NCI-H2107 (cell line): Measurements from ENCODE around the gene CCDC137.
"Not testable (repeated sequence)": the region's sequence is repeated elsewhere in the genome, so short reads cannot be mapped to it uniquely, and the experiment has no call there.

Experiments used
- DNase-seq: peaks from one replicate; lab custom pipeline; 2025; lab: John Stamatoyannopoulos, UW

The CCDC137 gene

DNA sequence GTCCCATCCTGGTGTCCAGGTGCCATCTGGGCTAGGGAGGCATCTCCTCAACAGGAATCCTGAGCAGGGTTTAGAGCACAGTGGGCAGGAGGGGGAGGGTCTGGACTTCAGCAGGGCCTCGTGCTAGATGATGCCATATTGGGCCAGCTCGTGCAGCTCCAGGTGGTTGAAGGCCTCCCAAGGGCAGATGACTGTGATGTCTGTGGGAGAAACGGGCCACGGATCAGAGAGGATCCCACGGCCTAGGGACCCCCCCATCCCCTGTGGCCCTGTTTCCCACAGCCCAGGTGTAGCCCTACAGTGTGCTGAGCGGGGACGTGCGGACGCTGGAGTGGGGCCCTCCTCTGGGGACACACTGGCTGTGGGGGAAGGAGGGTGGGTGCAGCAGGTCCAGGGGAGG, 15.6 kb upstream of the CCDC137 start:
- no peak for DNase-seq

DNA sequence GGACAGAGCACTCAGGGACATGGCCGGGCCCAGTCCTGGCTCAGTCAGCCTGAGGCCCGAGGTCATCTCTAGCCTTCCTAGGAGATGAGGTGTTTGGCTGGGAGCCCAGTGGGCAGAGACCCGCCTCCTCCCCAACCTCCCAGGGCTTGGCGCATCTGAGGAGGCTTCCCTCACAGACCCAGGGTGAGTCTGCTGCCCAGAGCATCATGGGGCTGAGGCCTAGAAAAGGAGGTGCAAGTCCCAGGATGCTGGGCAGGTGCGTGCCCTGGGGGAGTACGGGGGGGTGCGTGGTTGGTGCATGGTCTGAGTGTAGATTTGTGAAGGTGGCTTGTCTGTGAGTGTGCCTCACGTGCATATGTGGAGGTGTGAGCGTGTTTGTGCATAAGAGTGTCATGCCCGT, 14.8 kb upstream of the CCDC137 start:
- DNase-seq, result no peak

DNA sequence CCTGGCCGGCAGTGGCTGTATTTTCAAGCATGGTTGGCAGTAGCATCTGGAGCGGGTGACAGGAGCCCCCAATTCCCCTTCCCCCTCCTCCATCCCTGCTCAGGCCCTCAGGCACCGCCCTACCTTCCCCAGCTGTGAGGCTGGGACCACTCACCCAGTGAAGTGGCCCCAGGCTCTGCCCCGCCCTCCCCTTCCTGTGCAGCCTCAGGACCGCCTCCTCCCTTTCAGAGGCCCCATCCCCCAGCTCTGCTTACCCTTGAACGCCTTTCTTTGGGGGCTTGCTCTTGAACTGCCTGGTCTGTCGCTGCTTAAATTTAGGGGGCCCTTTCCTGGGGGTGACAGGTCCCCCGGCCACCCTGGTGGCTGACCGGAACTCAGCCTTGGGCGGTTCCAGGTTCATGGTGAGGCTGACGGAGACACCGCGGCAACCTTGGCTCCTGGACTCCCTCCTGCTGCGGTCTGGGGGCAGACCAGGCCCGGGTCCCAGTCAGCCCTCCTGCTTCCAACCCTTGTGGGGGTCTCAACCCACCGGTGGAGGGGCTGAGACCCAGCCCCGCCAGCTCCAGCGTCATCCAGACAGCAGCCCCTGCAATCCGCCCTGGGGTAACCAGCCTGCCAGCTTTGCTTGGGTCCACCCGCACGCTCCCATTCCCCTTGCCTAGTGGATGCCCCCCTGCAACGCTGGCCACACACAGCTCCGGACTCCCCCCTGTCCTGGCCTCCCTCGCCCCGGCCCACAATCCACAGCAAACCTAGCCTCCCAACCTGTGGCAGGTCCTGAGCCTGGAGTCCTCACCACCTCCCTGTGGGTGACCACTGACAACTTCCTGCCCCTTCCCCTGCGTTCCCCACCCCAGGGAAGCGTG, 13.4 kb upstream of the CCDC137 start:
- DNase-seq, result no peak

DNA sequence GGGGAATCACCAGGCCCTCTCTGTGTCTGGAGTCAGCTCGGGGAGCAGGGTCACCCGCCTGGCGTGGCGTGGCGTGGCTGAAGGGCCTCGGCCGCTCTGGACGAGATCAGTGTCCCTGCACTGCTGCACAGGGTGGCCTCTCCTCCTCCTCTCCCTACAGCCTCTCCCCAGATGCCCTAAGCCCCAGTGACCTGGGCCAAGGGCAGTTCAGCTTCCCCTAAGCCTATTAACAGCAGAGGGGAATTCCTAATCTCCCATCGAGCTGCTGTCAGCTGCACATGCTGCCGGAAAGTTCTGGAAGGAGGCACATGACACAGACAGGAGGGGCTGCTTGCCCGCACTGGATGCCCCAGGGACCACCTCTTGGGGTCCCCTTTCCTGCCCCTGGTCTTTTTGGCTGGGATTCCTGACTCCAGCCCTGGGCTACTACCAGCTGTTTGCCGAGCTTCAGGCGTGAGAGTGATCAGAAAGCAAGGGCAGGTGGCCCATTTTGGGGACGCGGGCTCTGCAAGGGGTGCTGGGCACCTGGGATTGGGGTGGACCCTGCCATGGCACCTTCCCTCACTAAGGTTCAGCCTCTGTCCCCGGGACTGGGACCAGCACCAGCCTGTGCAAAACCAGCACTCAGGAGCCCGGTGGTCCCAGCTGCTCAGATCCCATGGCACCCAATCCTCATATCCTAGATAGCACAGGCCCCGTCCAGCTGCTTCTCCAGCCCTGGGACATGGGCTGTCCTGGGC, 11.0 kb upstream of the CCDC137 start:
- no peak for DNase-seq

DNA sequence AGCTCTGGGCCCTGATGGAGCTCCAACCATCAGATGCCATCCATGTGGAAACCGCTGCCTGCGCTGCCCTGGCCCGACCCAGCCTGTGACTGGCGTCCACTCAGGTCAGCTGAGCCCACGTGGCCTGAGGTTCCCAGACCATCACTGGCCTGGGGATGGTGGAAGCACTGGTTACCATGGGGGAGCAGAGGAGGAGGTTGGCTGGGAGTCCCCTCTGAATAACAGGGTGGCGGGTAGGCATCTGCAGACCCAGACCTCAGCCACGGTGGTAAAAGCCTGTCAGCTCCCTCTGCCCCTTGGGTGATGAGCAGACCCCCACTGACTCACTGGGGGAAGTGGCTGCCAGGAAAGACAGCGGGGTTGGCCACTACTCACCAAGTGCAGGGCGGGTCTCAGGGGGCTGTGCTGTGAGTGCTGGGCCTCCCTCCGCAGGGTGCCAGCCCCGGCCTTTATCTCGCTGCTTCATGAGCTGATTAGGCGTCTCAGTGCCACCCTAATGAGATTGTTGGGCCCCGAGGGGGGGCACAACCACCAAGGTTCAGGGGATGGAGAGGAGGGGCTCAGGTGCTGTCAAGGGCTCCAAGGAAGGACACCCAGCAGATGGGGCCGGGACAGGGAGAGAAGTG, 10.3 kb upstream of the CCDC137 start, which contains the start of gene PDE6G:
PDE6G (minus strand) TSS at position 425 of the 626 bp plus-strand sequence. CDS start 3,237 bp downstream, outside the sequence.
- DNase-seq, result no peak

- no peak for DNase-seq
Observed at GRCh38 chr17:81656835-81657234, 9.7 kb upstream of the CCDC137 start.

DNA sequence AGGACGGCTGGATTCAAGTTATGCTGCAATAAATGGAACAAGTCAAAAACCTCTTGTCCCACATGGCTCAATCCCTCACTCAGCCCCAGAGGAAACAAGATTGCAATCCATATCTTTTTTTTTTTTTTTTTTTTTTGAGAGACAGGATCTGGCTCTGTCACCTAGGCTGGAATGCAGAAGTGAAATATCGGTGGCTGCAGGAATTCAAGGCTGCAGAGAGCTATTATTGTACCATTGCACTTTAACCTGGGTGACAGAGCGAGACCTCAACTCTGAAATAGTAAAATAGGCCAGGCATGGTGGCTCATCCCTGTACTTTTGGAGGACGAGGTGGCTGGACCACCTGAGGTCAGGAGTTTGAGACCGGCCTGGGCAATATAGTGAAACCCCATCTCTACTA, 7.5 kb upstream of the CCDC137 start:
- DNase-seq, result no peak

GRCh38 chr17:81660441-81660840, 6.1 kb upstream of the CCDC137 start:
- DNase-seq, result no peak

DNA sequence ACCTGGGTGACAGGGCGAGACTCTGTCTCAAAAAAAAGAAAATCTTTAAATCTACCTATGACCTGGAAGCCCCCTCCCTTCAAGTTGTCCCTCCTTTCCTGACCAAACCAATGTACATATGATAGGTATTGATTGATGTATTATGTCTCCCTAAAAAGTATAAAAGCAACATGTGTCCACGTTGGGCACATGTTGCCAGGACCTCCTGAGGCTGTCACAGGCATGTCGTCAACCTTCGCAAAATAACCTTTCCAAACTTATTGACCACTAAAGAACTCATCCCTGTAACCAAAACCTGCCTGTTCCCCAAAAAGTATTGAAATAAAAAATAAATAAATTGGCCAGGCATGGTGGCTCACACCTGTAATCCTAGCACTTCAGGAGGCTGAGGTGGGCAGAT, 4.5 kb upstream of the CCDC137 start:
- DNase-seq, result no peak

DNA sequence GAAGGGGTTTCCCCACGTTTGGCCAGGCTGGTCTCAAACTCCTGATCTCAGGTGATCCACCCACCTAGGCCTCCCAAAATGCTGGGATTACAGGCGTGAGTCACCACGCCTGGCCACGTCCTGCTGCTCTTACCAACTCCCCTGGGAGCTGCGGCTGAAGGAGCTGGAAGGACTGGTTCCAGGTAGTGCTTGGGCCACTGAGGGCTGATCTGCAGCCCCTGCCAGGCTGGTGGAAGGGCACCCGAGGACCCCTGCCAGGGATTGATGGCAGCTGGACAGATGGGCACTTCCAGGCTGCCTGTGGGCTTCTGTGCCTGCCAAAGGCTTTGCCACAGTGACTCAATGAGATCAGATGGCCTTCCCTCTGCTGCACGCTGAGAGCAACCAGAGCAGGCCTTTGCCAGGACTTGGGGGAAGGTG, 2.5 kb upstream of the CCDC137 start:
- DNase-seq, result no peak

- DNase-seq, result no peak
Observed at GRCh38 chr17:81665205-81666091, 1.1 kb upstream of the CCDC137 start.

DNA sequence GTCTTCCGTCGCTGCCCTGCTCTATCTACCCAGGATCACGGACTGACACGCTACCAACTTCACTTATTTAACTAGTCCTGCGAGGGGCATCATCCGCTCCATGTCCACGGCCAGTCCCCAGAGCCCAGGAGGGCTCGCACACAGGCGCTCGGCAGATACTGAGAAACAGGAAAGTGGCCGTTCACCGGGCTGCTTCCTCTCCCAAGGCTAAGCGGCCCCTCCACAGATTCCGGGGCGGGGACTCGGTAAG, 520 bp upstream of the CCDC137 start:
- no peak for DNase-seq

DNA sequence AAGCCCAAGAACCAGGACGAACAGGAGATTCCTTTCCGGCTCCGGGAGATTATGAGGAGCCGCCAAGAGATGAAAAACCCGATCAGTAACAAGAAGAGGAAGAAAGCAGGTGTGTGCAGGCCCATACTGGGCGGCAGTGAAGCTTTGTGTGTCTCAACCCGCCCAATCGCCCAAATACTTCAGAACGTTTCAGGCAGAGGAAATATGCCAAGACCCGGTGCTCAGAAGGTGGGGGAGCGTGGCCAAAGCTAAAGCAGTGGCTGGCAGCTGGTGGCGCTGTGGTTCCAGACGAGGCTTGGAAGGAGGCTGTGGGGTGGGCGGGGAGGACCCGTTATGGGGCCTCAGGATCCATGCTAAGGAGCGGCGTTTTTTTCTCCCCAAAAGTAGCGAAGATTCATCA, 1.2 kb downstream of the CCDC137 start:
- no peak for DNase-seq

DNA sequence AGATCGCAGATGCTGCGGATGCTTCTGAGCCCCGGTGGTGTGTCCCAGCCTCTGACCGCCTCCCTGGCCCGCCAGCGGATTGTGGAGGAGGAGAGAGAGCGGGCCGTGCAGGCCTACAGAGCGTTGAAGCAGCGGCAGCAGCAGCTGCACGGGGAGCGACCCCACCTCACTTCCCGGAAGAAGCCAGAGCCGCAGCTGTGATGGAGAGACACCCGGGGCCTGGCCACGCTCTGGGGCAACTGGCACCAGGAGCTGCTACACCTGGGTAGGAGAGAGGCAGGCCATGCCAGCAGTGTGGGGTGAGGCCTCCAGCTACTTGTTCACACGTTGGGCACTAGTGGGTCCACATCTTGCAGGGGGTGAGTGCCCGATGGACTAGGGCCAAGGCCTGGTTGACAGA, 6.0 kb downstream of the CCDC137 start:
- DNase-seq, result no peak

- DNase-seq, result no peak
Observed at GRCh38 chr17:81672954-81673353, 6.4 kb downstream of the CCDC137 start.

DNA sequence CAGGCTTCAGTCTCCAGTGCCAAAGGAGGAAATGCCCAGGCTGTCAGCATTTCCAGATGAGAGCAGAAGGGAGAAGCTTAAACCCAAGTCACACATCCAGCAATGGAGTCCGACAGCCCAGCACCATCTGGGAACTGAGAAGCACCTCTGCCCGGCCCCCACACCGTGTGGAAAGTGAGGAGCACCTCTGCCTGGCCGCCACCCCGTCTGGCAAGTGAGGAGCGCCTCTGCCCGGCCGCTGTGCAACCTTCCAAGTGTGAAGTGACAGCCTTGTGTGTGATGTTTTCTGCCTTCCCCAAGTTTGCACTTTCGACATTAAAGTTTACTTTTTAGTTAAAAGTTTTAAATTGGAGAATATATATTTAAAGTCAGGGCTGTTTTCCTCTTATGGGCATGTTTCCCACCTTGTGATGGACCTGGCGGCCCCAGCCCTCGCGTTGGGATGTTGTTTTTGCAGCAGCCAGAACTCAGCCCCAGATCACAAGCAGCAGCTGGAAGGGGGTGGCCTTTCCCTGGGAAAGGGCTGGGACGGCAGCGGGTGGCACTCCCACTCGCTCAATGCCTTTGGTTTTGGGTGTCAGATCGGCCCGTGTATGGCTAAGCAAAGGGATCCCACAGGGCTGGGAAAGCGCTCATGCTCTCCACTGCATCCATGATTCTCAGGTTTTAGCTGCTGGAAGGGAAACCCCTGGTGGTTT, 7.2 kb downstream of the CCDC137 start:
- no peak for DNase-seq

DNA sequence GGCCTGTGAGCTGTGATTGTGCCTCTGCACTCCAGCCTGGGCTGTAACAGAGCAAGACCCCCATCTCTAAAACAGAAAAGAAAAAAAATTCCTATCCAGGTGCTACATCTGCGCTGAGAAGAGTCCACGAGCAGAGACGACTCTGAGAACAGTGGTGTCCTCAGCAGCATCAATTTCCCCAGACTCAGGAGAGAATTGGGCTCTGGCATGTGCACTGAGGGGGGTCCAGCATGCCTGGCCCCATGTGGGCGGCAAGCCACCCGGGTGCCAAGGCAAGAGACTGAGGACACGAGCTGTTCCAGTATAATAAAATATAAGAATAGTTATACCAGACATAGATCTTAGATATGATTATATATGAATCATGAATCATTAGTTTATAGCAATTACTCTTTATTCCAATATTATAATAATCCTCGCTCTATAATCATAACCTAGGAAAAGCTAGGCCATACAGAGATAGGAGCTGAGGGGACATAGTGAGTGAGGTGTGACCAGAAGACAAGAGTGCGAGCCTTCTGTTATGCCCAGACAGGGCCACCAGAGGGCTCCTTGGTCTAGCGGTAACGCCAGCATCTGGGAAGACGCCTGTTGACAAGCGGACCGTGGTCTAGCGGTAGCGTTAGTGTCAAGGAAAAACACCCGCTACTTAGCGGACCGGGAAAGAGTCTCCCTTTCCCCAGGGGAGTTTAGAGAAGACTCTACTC, 9.1 kb downstream of the CCDC137 start:
- DNase-seq, result not testable (repeated sequence)

DNA sequence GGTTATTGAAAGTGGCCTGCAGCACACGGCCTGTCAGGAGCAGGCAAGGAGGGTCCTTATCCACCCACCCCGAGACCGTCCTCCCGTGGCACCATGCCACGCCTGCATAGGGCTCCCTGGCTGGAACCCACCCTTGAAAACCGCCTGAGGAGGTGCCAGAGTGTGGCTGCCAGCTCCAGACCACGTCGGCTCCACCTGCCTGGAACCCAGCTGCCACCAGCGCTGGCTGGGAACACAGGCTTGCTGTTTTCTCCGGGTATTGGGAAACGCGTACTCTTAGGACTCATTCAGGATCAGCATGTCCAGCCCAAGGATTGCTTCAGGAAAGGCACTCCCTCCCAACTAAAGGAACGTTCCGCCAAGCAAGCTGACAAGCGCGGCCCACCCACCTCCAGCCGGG, 10.4 kb downstream of the CCDC137 start:
- no peak for DNase-seq

- no peak for DNase-seq
Observed at GRCh38 chr17:81680150-81680549, 13.6 kb downstream of the CCDC137 start.

DNA sequence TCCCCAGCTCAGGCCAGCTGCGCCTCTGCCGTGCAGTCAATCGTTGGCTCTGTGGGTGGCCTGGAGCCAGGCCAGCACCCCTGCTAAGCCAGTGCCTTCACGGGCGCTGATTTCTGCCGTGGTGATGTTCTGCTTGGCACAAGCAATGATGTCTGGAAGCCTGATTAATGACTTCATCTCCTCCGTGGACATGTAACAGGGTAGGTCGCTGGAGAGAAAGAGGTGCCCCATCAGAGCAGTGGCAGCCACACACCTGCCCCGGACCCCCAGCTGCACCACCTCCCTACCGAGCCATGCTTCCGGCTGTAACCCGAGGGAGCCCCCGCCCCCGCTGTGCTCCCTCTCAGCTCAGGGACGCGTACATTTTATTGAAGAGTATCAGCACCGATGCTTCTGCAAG, 15.1 kb downstream of the CCDC137 start:
- DNase-seq, result peak; percentile 64
